Suprapubic skin (tissue), 4 donors: ENCODE data around the gene TMEM62. TPM values are rescaled to one million over a fixed set of nuclear protein-coding genes. Genes with fewer than 3 reads are reported as not detected.
A peak's percentile ranks its signal among the peaks of the same experiment; 100 is the strongest.

Source experiments
- DNase-seq, 2 donors: peaks; one replicate each; pipeline ENCODE4 v3.0.0-alpha.2; 2019; ENCODE audit warnings: low spot score in 2 of 2
- H3K27ac ChIP-seq: fragments of 200-600 bp; sonication (generic); one replicate; pipeline ENCODE4 v1.5.1; 2019
- H3K27me3 ChIP-seq: fragments of 200-600 bp; sonication (generic); one replicate; pipeline ENCODE4 v1.5.1; 2019
- H3K36me3 ChIP-seq: fragments of 200-600 bp; sonication (generic); one replicate; pipeline ENCODE4 v1.5.1; 2019
- H3K4me1 ChIP-seq: fragments of 200-600 bp; sonication (generic); one replicate; pipeline ENCODE4 v1.5.1; 2019
- H3K4me3 ChIP-seq: fragments of 200-600 bp; sonication (generic); one replicate; pipeline ENCODE4 v1.5.1; 2019; ENCODE audit warnings: mild to moderate bottlenecking
- H3K9me3 ChIP-seq: fragments of 200-600 bp; sonication (generic); one replicate; pipeline ENCODE4 v1.5.1; 2019
- EP300 ChIP-seq: sonication (generic); formaldehyde crosslinking; IDR thresholded peaks from one replicate; pipeline ENCODE4 v1.6.1; 2017; ENCODE audit warnings: antibody characterized with exemption
- POLR2A ChIP-seq, 2 donors: fragments of 450-650 bp; IDR thresholded peaks; one replicate each; pipeline ENCODE4 v1.6.1; 2017; ENCODE audit warnings: antibody characterized with exemption in 2 of 2, mild to moderate bottlenecking in 2 of 2, moderate library complexity in 2 of 2
- POLR2AphosphoS5 ChIP-seq, 3 donors: sonication (generic); formaldehyde crosslinking; IDR thresholded peaks; one replicate each; pipeline ENCODE4 v1.6.1; 2017; ENCODE audit warnings: antibody characterized with exemption in 3 of 3
- WGBS: methylation state at CpG from one replicate; pipeline ENCODE4 v1.1.5; 2018; 5-methylcytosine and 5-hydroxymethylcytosine counted together
- total RNA-seq, 4 donors: library from RNA; depleted of rRNA; stranded (reverse); fragments of >200 nt; gene quantifications; one replicate each; pipeline ENCODE4 v1.1.0, GENCODE V29; 2016
- TF ChIP-seq, protein P1 (sequence below), 2 donors: fragments of 200-600 bp in 1 of 2; fragments of 450-650 bp in 1 of 2; sonication (generic) in 1 of 2; IDR thresholded peaks; one replicate each; pipeline ENCODE4 v1.5.1; 2016 to 2019; ENCODE audit warnings: antibody characterized with exemption in 2 of 2, mild to moderate bottlenecking in 1 of 2, moderate library complexity in 1 of 2

The TMEM62 gene
- 10 to 100 TPM; 12.5 to 31.3 (median 20.3) TPM for total RNA-seq

DNA sequence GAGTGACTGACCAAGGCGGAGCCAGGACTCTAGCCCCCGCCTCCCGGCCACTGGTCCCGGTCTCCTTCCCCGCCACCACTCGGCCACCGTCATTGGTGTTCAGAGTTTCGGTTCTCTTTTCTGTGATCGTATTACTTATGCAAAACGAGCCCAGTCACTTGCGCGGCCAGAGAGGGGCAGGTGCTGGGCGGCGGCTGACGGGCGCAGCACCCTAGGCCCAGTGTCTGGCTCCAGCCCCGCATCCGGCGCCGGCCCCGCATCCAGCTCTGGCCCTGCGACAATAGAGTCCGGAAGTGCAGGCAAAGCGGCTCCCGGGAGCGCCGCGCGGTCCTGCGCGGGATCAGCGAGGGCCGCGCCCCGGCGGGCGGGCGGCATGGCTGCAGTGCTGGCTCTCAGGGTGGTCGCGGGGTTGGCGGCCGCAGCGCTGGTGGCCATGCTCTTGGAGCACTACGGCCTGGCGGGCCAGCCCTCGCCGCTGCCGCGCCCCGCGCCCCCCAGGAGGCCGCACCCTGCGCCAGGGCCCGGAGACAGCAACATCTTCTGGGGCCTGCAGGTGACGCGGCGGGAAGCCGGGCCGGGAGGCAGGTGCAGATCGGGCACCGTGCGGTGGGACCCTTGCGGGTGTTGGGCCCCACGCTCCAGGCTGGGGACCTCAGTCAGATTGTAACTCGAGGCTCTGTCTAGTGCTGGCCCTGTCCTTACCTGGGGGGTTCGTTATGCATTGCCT, at the start of gene TMEM62:
Gene TMEM62, plus strand, starts transcription at position 157 of the 727 bp plus-strand sequence. Its CDS starts 217 bp downstream, at position 374.
- Histone ChIP-seq H3K9me3 (no peaks in the 10 kb centered on the region), H3K36me3 (peaks cover 22% of the 10 kb centered on the region), H3K27me3 (no peaks in the 10 kb centered on the region), H3K4me1 (peaks cover 17% of the 10 kb centered on the region), H3K27ac (peak within 1 kb of the TSS; percentile 87), H3K4me3 (peak within 1 kb of the TSS; percentile 96)
- peak; percentile 90 to 91 for DNase-seq
- 0% methylated on average over 2 of the region's 66 CpGs for WGBS
- peak in 2 of 3 donors; percentile 68 to 91 for TF ChIP-seq POLR2AphosphoS5 (IDR thresholded peaks at IDR 0.05)
- TF ChIP-seq, protein P1, sequence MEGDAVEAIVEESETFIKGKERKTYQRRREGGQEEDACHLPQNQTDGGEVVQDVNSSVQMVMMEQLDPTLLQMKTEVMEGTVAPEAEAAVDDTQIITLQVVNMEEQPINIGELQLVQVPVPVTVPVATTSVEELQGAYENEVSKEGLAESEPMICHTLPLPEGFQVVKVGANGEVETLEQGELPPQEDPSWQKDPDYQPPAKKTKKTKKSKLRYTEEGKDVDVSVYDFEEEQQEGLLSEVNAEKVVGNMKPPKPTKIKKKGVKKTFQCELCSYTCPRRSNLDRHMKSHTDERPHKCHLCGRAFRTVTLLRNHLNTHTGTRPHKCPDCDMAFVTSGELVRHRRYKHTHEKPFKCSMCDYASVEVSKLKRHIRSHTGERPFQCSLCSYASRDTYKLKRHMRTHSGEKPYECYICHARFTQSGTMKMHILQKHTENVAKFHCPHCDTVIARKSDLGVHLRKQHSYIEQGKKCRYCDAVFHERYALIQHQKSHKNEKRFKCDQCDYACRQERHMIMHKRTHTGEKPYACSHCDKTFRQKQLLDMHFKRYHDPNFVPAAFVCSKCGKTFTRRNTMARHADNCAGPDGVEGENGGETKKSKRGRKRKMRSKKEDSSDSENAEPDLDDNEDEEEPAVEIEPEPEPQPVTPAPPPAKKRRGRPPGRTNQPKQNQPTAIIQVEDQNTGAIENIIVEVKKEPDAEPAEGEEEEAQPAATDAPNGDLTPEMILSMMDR (IDR thresholded peaks at IDR 0.05): no peak
- no peak for TF ChIP-seq EP300
- TF ChIP-seq POLR2A (IDR thresholded peaks at IDR 0.05): peak in 1 of 2 donors; percentile 57

DNA sequence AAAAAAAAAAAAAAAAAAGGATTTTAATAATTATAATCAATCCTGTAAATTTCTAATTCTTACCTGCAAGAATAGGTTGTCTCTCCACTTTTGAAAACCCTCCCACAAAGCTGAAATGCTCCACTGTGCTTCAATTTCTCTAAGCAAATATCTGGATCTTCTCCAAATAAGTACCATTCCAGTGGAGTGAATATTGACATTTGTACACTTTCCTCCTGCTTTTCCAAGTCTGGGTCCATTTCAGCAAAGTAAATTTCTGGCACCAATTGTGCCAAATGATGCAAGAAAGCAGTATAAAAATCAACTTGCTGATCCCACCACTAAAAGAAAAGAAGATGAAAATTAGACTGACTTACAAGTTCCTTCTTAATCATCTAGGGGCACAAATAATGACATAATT, 47.5 kb upstream of the TMEM62 start:
- no peak overlapping the region for H3K4me3 ChIP-seq
- H3K36me3 ChIP-seq: peaks cover 32% of the 10 kb centered on the region
- no peaks in the 10 kb centered on the region for H3K9me3 ChIP-seq
- H3K27ac ChIP-seq: no peak overlapping the region
- DNase-seq: no peak
- H3K4me1 ChIP-seq: no peaks in the 10 kb centered on the region
- H3K27me3 ChIP-seq: no peaks in the 10 kb centered on the region
- TF ChIP-seq POLR2A (IDR thresholded peaks at IDR 0.05) (no peak), EP300 (no peak)
- TF ChIP-seq, protein P1 (IDR thresholded peaks at IDR 0.05): no peak

DNA sequence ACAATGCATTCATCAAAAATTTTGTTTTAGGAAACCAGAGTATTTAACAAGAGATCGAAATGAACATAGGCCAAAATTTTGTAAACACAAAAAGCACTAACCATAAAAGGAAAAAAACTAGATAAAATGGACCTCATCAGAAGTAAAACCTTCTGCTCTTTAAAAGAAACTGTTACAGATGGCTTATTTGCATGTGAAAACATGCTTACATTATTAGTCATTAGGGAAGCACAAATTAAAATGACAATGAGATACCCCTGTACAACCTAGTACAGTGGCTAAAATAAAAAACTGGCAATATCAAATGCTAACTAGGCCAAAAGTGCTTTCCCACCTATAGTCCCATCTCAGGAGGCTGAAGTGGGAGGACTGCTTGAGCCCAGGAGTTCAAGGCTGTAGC, 46.8 kb upstream of the TMEM62 start:
- Histone ChIP-seq H3K27ac (no peak overlapping the region), H3K4me3 (no peak overlapping the region), H3K9me3 (no peaks in the 10 kb centered on the region), H3K27me3 (no peaks in the 10 kb centered on the region), H3K36me3 (peaks cover 31% of the 10 kb centered on the region), H3K4me1 (no peaks in the 10 kb centered on the region)
- no peak for TF ChIP-seq POLR2AphosphoS5 (IDR thresholded peaks at IDR 0.05)
- WGBS: 83% methylated on average over 1 of the region's 1 CpG
- DNase-seq: no peak

DNA sequence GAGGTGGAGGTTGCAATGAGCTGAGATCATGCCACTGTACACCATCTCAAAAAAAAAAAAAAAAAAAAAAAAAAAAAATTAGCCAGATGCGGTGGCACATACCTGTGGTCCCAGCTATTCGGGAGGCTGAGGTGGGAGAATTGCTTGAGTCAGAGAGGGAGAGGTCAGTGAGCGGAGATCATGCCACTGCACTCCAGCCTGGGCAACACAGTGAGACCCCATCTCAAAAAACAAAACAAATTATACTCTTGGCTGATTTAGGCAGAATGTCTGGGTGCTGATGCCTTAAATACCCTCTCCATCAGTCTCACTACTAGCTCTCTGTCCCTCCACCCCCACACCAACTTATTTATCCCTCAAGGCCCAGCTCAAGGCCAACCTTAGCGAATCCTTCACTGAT, 41.5 kb upstream of the TMEM62 start:
- Histone ChIP-seq H3K4me3 (no peak overlapping the region), H3K9me3 (no peaks in the 10 kb centered on the region), H3K27me3 (no peaks in the 10 kb centered on the region), H3K4me1 (peaks cover 7% of the 10 kb centered on the region), H3K27ac (no peak overlapping the region), H3K36me3 (peaks cover 3% of the 10 kb centered on the region)
- 96% methylated on average over 4 of the region's 4 CpGs for WGBS
- DNase-seq: no peak
- TF ChIP-seq, protein P1 (IDR thresholded peaks at IDR 0.05): no peak
- TF ChIP-seq POLR2A (IDR thresholded peaks at IDR 0.05): no peak

DNA sequence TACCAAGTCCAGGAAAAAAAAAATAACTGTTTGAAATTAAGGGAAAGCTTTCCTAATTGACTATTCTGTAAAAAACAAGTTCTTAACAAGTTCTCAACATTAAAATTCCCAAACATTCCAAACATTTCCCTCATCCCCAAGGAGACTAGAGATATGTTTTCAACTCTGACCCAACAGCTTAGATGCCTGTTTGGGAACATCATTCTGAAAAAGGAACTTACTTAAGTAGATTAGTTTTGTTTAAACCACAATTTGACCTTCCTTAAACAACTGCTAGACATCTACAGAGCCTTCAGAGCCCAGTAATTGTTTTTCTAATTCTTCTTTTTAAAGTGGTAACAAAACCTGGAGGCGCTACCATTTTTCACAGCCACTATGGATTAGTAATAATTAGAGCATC, 40.4 kb upstream of the TMEM62 start:
- H3K27me3 ChIP-seq: no peaks in the 10 kb centered on the region
- H3K36me3 ChIP-seq: peaks cover 3% of the 10 kb centered on the region
- H3K4me1 ChIP-seq: peaks cover 7% of the 10 kb centered on the region
- H3K4me3 ChIP-seq: no peak overlapping the region
- 71% methylated on average over 1 of the region's 1 CpG for WGBS
- H3K9me3 ChIP-seq: no peaks in the 10 kb centered on the region
- no peak overlapping the region for H3K27ac ChIP-seq
- TF ChIP-seq, protein P1 (IDR thresholded peaks at IDR 0.05): no peak
- TF ChIP-seq EP300: no peak
- no peak for TF ChIP-seq POLR2A (IDR thresholded peaks at IDR 0.05)
- no peak for TF ChIP-seq POLR2AphosphoS5 (IDR thresholded peaks at IDR 0.05)
- no peak for DNase-seq
